PC-9 (cell line): ENCODE measurements around the gene PCDHGC4. TPM values are rescaled to one million over a fixed set of nuclear protein-coding genes. Genes with fewer than 3 reads are reported as not detected.
A peak's percentile ranks its signal among the peaks of the same experiment; 100 is the strongest.

Experiments
- BruUV-seq: library from RNA; stranded (reverse); fragments of 400-500 nt; replicated peaks from 2 replicates; lab custom pipeline; 2021; lab: Mats Ljungman, UMichigan
- CTCF ChIA-PET: fragments of 300-600 bp; sonication (Branson Sonifier 250); formaldehyde crosslinking; loops from one replicate; lab custom pipeline; 2022; ENCODE audit warnings: antibody characterized with exemption; lab: Charles Lee
- POLR2A ChIA-PET: fragments of 300-600 bp; sonication (Branson Sonifier 250); formaldehyde crosslinking; loops from one replicate; lab custom pipeline; 2022; ENCODE audit warnings: antibody characterized with exemption; ENCODE audit not compliant: unreplicated experiment; lab: Charles Lee
- DNase-seq, 2 experiments: peaks; one replicate each; pipeline versions ENCODE4 v3.0.0 to v3.0.0-alpha.2; 2015 to 2022; ENCODE audit warnings: mixed read lengths in 1 of 2
- H2AFZ ChIP-seq: fragments of 200-600 bp; sonication (generic); 2 replicates; pipeline ENCODE4 v1.8.1; 2017; ENCODE audit warnings: antibody characterized with exemption
- H3F3A ChIP-seq: fragments of 200-600 bp; sonication (generic); 2 replicates; pipeline ENCODE4 v1.8.1; 2017; ENCODE audit warnings: antibody characterized with exemption, mild to moderate bottlenecking, low read depth; ENCODE audit not compliant: insufficient read depth
- H3K27ac ChIP-seq: fragments of 200-600 bp; sonication (generic); 2 replicates; pipeline ENCODE4 v1.6.1; 2016; ENCODE audit warnings: mixed run types
- H3K27me3 ChIP-seq: fragments of 200-600 bp; sonication (generic); 2 replicates; pipeline ENCODE4 v1.6.1; 2016; ENCODE audit warnings: low read depth, mixed run types; ENCODE audit not compliant: insufficient read depth
- H3K36me3 ChIP-seq: fragments of 200-600 bp; sonication (generic); 2 replicates; pipeline ENCODE4 v1.6.1; 2016; ENCODE audit warnings: low read depth, mixed run types
- H3K4me1 ChIP-seq: fragments of 200-600 bp; sonication (generic); replicated peaks from 2 replicates; pipeline ENCODE4 v1.6.1; 2016; ENCODE audit warnings: mixed run types; ENCODE audit not compliant: insufficient read depth
- H3K4me2 ChIP-seq: fragments of 200-600 bp; sonication (generic); 2 replicates; pipeline ENCODE4 v1.6.1; 2017; ENCODE audit warnings: mixed run types
- H3K4me3 ChIP-seq: fragments of 200-600 bp; sonication (generic); 2 replicates; pipeline ENCODE4 v1.6.1; 2016; ENCODE audit warnings: mixed run types
- H3K79me2 ChIP-seq: fragments of 200-600 bp; sonication (generic); 2 replicates; pipeline ENCODE4 v1.6.1; 2017; ENCODE audit warnings: low read depth, mixed run types
- H3K9me2 ChIP-seq: fragments of 200-600 bp; sonication (generic); 2 replicates; pipeline ENCODE4 v1.8.1; 2017; ENCODE audit warnings: mild to moderate bottlenecking; ENCODE audit not compliant: insufficient read depth
- H3K9me3 ChIP-seq: fragments of 200-600 bp; sonication (generic); 2 replicates; pipeline ENCODE4 v1.8.1; 2016; ENCODE audit warnings: low read depth; ENCODE audit not compliant: insufficient read depth
- H4K20me1 ChIP-seq: fragments of 200-600 bp; sonication (generic); 2 replicates; pipeline ENCODE4 v1.8.1; 2017; ENCODE audit not compliant: insufficient read depth
- EZH2 ChIP-seq: fragments of 200-600 bp; sonication (generic); IDR thresholded peaks from 2 replicates; pipeline ENCODE4 v1.8.0; 2017; ENCODE audit warnings: antibody characterized with exemption, low read depth
- intact Hi-C: fragments of 100-400 bp; cut with micrococcal nuclease; formaldehyde crosslinking; loops from one replicate; pipeline ENCODE4 v1.10.0; 2022; ENCODE audit not compliant: unreplicated experiment
- total RNA-seq: library from RNA; stranded (reverse); gene quantifications from 2 replicates; pipeline ENCODE4 v1.2.3, GENCODE V29; 2021
- TF ChIP-seq, protein P1 (sequence below): fragments of 200-600 bp; sonication (generic); conservative IDR thresholded peaks from 2 replicates; pipeline ENCODE4 v1.6.1; 2017; ENCODE audit warnings: mixed run types, antibody characterized with exemption, mild to moderate bottlenecking, moderate library complexity

Gene PCDHGC4
- total RNA-seq, 1 experiment from 2014 or later: not detected

DNA sequence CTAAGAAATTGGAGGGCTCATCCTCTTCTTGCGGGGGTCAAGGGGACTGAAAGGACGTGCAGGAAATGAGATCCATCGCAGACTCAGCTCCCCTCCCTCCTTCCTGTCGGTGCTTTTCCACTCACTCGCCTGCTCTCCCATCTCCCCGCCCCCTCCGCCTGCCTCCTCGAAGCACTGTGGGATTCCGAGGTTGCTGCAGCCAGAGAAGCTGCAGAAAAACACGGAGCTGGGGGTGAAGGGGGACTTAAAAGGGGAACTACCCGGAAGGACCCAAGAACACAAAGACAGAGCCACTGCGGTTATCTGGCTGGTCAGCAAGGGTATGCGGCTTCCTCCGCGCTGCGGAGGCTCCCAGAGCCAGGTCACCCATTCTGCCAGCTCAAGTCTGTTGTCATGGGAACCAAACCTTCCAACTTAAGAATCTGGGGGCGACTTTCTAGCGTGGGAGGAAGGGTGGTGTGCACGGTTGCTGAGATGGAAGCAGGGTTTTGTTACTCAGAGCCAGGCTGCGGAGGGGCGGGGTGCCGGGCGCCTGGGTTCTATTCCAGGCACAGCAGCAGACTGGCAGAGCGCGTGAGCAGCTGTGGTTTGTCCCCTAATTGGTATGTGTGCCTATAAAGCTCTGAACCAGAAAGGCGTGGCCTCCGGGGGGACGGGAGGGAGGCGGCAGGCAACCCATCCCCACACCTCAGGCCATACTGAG lies 28.9 kb downstream of the PCDHGC4 start:
- Histone ChIP-seq H4K20me1 (no peaks in the 10 kb centered on the region), H3F3A (peaks cover 28% of the 10 kb centered on the region; the same call in 1 of the 2 replicates), H3K36me3 (peaks cover 13% of the 10 kb centered on the region; the same call in 1 of the 2 replicates), H3K4me3 (no peak overlapping the region), H2AFZ (no peak overlapping the region), H3K4me1 (peaks cover 15% of the 10 kb centered on the region), H3K9me2 (no peaks in the 10 kb centered on the region), H3K9me3 (no peaks in the 10 kb centered on the region), H3K4me2 (no peak overlapping the region), H3K79me2 (no peaks in the 10 kb centered on the region), H3K27me3 (no peaks in the 10 kb centered on the region), H3K27ac (no peak overlapping the region)
- POLR2A ChIA-PET: no interaction called here
- CTCF ChIA-PET: interaction anchor here (0.8 to 1.2 kb wide), 2 partner anchors 35 to 100 kb away, joined by 3 read pairs; no protein-coding TSS in a partner anchor
- DNase-seq: no peak
- no TSS peak for BruUV-seq
- intact Hi-C loops: no loop called here
- TF ChIP-seq, protein P1, sequence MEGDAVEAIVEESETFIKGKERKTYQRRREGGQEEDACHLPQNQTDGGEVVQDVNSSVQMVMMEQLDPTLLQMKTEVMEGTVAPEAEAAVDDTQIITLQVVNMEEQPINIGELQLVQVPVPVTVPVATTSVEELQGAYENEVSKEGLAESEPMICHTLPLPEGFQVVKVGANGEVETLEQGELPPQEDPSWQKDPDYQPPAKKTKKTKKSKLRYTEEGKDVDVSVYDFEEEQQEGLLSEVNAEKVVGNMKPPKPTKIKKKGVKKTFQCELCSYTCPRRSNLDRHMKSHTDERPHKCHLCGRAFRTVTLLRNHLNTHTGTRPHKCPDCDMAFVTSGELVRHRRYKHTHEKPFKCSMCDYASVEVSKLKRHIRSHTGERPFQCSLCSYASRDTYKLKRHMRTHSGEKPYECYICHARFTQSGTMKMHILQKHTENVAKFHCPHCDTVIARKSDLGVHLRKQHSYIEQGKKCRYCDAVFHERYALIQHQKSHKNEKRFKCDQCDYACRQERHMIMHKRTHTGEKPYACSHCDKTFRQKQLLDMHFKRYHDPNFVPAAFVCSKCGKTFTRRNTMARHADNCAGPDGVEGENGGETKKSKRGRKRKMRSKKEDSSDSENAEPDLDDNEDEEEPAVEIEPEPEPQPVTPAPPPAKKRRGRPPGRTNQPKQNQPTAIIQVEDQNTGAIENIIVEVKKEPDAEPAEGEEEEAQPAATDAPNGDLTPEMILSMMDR: no peak
- no peak for TF ChIP-seq EZH2

GRCh38 chr5:141514330-141515133 lies 29.7 kb downstream of the PCDHGC4 start:
- Histone ChIP-seq H2AFZ (no peak overlapping the region), H3K79me2 (no peaks in the 10 kb centered on the region), H3K27me3 (no peaks in the 10 kb centered on the region), H3K4me3 (no peak overlapping the region), H3F3A (peaks cover 28% of the 10 kb centered on the region; the same call in 1 of the 2 replicates), H4K20me1 (no peaks in the 10 kb centered on the region), H3K9me3 (no peaks in the 10 kb centered on the region; the same call in 1 of the 2 replicates), H3K36me3 (peaks cover 21% of the 10 kb centered on the region; the same call in 1 of the 2 replicates), H3K27ac (peak overlapping the region; percentile 46; the same call in 1 of the 2 replicates), H3K9me2 (no peaks in the 10 kb centered on the region), H3K4me2 (no peak overlapping the region), H3K4me1 (peaks cover 13% of the 10 kb centered on the region)
- TF ChIP-seq, protein P1: no peak
- no peak for TF ChIP-seq EZH2
- DNase-seq: peak in 1 of 2 experiments; percentile 43
- intact Hi-C loops: no loop called here
- CTCF ChIA-PET: interaction anchor here (0.8 to 1.2 kb wide), 2 partner anchors 36 to 101 kb away, joined by 3 read pairs; no protein-coding TSS in a partner anchor
- POLR2A ChIA-PET: no interaction called here
- no TSS peak for BruUV-seq

- Histone ChIP-seq H3K27ac (0 out of 2 replicates have a peak overlapping the region, but pooled peaks have one; percentile 23), H3K4me1 (peaks cover 15% of the 10 kb centered on the region), H3K4me2 (no peak overlapping the region), H3K27me3 (no peaks in the 10 kb centered on the region), H2AFZ (no peak overlapping the region), H4K20me1 (no peaks in the 10 kb centered on the region), H3K9me3 (no peaks in the 10 kb centered on the region; the same call in 1 of the 2 replicates), H3F3A (peaks cover 28% of the 10 kb centered on the region; the same call in 1 of the 2 replicates), H3K79me2 (no peaks in the 10 kb centered on the region), H3K4me3 (no peak overlapping the region), H3K9me2 (no peaks in the 10 kb centered on the region), H3K36me3 (peaks cover 26% of the 10 kb centered on the region; the same call in 1 of the 2 replicates)
- BruUV-seq: no TSS peak
- ChIA-PET CTCF (no interaction called here), POLR2A (no interaction called here)
- intact Hi-C loops: no loop called here
- TF ChIP-seq, protein P1: no peak
- no peak for TF ChIP-seq EZH2
- DNase-seq: no peak
These were observed 30.3 kb downstream of the PCDHGC4 start for GRCh38 chr5:141515141-141515540.
